ENCODE measurements around the gene FNDC5. TPM values are rescaled to one million over a fixed set of nuclear protein-coding genes. Genes with fewer than 3 reads are reported as not detected.

Gene FNDC5
- total RNA-seq, 1 donor from 2014 or later = not detected

GRCh38 chr1:32897082-32898049 is 26.7 kb upstream of the FNDC5 start:
- ATAC-seq = peak; percentile 5

- no peak for ATAC-seq
Measured at GRCh38 chr1:32896451-32896850, 25.7 kb upstream of the FNDC5 start.

- no peak for ATAC-seq
Measured at GRCh38 chr1:32895325-32896215, 24.9 kb upstream of the FNDC5 start.

GRCh38 chr1:32894681-32895080 is 24.0 kb upstream of the FNDC5 start:
- ATAC-seq = no peak

- ATAC-seq = no peak
Measured at GRCh38 chr1:32894019-32894600, 23.4 kb upstream of the FNDC5 start.

- peak; percentile 12 for ATAC-seq
Measured at GRCh38 chr1:32893198-32894018, 22.7 kb upstream of the FNDC5 start.

GRCh38 chr1:32892368-32893197 is 21.9 kb upstream of the FNDC5 start:
- ATAC-seq = peak; percentile 24

GRCh38 chr1:32891630-32892029 is 20.9 kb upstream of the FNDC5 start:
- ATAC-seq = no peak

GRCh38 chr1:32891241-32891570 is 20.5 kb upstream of the FNDC5 start:
- ATAC-seq = no peak

GRCh38 chr1:32890516-32891240 is 20.0 kb upstream of the FNDC5 start:
- no peak for ATAC-seq

- no peak for ATAC-seq
Measured at GRCh38 chr1:32889731-32890278, 19.1 kb upstream of the FNDC5 start.

GRCh38 chr1:32888677-32889420 is 18.1 kb upstream of the FNDC5 start:
- no peak for ATAC-seq

- ATAC-seq = no peak
Measured at GRCh38 chr1:32888134-32888533, 17.4 kb upstream of the FNDC5 start.

- no peak for ATAC-seq
Measured at GRCh38 chr1:32887623-32888022, 16.9 kb upstream of the FNDC5 start.

GRCh38 chr1:32886828-32887414 is 16.2 kb upstream of the FNDC5 start:
- ATAC-seq = no peak

GRCh38 chr1:32886004-32886827 is 15.5 kb upstream of the FNDC5 start, which contains the start of gene HPCA:
HPCA (plus strand) TSS chr1:32886491; CDS start chr1:32888899, 2,408 bp downstream.
- ATAC-seq = peak; percentile 73

- no peak for ATAC-seq
Measured at GRCh38 chr1:32885676-32886003, 14.9 kb upstream of the FNDC5 start.

- ATAC-seq = no peak
Measured at GRCh38 chr1:32884726-32885125, 14.0 kb upstream of the FNDC5 start.

All from esophagus mucosa (tissue), 1 donor.